HL-60/S4 (cell line): ENCODE data around the gene MOGAT1.
"Not testable (repeated sequence)": the region's sequence is repeated elsewhere in the genome, so short reads cannot be mapped to it uniquely, and the experiment has no call there.

Experiments
- in situ Hi-C: fragments of 300-500 bp; cut with MboI; formaldehyde crosslinking; loops from 2 replicates; pipeline ENCODE4 v1.14.3; 2022; ENCODE audit warnings: low sequenced_read_pairs

The MOGAT1 gene

DNA sequence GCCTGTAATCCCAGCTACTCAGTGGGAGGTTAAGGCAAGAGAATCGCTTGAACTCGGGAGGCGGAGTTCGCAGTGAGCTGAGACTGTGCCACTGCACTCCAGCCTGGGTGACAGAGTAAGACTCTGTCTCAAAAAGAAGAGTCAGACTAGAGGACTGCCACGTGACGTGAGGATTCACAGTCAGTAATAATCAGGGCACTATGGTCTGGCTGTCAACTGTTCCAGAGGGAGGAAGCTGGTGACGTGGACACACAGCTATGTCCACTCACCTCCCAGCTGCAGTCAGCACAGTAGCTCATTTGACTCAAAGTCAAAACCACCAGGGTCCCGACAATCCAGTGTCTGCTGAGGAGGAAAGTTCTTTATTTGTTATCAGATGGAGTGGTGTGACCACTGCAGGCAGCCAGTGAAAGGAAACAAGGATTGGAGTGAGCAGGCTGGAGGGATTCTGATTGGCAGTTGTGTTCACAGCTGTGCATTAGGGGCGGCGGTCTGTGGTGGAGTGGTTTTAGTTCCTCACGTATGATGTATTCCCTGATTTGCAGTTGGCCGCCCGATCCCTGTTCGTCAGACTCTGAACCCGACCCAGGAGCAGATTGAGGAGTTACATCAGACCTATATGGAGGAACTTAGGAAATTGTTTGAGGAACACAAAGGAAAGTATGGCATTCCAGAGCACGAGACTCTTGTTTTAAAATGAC is 37.9 kb downstream of the MOGAT1 start:
- in situ Hi-C loops = no loop called here

DNA sequence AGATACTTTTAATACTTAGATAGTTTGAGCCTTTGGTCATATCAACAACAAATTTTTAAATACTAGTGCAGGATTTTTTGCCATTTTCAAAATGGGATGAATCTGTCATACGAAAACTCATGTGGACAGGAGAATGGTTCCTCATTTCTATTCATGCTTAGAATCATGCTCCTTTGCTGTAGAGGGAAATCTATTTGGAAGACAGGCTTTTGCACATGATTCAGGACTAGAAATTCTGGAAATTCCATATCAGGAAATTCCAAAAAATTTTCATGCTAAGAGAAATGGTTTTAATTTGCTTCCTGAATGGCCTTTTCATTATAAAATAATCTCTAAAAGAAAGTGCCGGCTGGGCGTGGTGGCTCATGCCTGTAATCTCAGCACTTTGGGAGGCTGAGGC is 39.3 kb downstream of the MOGAT1 start:
- in situ Hi-C loops = no loop called here

DNA sequence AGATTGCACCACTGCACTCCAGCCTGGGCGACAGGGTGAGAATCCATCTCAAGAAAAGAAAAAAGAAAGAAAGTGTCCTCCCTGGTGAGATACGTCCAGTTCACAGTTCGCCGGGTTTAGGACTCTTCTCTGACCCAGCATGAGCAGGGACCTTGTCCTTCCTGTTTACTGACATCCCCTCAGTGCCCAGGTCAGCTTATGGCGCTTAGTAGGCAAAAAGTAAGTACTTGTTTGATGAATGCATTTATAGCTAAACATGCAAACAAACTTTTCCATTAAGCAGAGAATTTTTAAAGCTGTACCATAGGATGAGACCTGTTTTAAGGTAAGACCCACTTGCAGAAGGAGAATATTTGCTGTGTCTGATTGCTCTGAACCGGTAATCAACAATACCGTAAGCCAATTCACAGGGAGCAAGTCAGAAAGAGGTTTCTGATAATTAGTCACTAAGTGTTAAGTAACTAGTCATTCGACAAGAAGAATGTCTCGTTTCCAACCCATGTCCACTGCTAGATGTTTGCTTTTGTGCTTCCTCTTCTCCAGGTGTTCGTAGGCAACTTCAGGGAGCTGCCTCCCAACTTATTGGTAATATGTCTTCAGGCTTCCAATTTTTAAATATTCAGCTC is 40.0 kb downstream of the MOGAT1 start:
- in situ Hi-C loops = no loop called here

DNA sequence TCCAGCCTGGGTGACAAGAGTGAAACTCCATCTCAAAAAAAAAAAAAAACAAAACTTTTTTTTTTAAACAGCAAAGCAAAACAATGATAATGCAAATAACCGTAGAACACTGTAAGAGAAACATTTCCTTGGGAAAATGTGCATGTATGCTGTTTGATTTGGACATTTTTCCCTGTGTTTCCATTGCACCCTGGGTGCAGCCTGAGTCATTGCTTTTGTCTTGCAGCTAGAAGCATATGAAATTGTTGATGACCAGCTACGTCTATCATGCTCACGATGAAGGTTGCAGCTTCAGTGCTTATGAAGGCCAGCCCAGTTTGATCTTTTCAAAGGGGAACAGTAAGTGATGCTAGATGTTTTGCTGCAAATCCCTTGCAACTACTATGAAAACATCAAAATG is 41.5 kb downstream of the MOGAT1 start:
- in situ Hi-C loops = no loop called here

DNA sequence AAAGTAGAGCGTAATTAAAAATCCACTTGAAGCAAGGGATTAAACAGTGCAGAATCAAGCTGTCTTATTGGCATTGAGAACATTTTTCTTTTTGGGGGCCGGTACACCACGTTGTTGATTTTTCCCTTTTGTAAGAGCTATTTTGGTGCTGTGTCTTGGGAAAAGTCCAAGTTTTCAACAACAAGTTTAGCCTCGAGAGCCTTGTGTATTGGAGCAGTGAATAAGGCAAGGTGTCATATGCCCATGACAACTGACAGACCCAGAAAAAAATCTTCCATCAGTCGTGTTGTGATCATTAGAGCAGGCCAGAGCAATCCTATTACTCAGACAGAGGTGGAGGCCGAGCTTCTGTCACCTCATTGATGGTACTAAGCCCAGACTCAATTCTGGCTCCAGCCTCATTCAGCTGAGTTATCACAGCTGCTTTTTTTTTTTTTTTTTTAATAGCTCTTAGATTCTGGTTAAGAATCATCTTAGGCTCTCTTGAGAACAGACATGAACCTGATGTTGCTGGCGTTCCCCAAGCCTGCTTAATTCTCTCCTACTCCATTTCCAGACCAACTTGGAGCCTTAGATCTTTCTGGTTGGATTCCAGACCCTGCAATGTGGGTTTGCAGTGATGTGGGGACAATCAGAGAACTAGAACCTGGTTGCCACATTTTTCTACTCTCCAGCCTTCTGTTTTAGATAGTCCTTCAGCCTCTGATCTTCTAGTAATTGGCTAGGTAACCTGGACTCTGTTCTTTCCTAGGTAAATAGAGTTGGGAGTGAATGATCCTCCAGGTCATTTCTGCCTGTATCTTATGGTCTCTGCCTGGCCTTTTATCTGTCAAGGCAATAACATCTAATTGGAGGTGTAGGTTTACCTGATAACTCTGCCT is 43.1 kb downstream of the MOGAT1 start:
- in situ Hi-C loops = no loop called here

DNA sequence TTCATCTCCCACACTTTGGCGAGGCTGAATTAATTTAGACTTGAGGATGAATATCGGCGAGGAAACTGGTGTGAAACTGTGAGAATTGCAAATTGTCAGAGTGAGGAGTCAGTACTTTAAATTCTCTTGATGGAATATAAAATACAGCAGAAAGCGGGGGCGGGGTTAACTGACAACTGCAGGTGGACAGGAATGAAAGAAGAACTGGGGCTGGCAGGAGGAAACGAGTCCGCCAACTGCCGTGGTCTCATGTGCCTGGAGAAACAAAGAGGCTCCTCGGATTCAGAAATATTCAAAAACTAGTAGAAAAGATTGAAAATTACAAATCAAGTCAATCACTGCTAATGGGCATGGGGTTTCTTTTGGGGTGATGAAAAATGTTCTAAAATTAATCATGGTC is 44.3 kb downstream of the MOGAT1 start:
- in situ Hi-C loops = no loop called here

DNA sequence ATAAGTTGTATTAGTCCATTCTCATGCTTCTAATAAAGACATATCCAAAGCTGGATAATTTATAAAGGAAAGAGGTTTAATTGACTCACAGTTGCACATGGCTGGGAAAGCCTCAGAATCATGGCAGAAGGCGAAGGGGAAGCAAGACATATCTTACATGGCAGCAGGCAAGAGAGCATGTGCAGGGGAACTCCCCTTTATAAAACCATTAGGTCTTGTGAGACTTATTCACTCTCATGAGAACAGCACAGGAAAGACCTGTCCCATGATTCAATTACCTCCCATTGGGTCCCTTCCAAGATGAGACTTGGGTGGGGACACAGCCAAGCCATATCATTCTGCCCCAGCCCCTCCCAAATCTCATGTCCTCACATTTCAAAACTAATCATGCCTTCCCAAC is 48.3 kb downstream of the MOGAT1 start:
- in situ Hi-C loops = not testable (repeated sequence)

DNA sequence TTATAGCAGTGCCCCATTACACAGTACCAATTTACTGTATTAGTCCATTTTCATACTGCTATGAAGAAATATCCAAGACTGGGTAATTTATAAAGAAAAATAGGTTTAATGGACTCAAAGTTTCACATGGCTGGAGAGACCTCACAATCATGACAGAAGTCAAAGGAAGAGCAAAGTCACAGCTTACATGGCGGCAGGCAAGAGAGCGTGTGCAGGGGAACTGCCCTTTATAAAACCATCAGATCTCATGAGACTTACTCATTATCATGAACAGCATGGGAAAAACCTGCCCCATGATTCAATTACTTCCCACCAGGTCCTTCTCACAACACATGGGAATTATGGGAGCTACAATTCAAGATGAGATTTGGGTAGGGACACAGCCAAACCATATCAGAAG is 50.1 kb downstream of the MOGAT1 start:
- in situ Hi-C loops = not testable (repeated sequence)

DNA sequence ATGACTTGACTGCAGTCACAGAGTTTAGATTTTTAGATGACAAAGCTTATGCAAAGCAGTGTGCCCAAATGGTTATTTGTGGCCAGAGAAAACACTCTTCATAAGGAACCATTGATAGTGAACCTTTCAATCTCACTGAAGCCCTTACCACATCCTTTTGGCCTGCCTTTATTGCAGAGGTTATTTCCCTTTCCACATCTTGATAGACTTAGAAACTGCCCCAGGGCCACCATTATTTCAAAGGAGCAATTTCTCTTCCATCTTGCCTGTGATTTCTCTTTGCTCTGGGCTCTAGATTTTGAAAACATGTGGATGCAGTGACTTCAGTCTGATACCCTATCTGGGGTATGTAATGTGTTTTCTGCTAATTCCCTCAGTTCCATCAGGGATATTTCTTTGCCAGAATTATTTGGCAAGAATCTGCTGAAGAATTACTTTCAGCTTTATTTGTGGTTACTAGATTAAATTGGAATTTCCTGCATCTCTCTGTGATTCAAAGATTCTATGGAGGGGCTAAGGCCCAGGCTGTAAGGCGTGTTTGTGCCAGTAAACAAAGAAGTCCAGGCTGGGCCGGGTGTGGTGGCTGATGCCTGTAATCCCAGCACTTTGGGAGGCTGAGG is 51.0 kb downstream of the MOGAT1 start:
- in situ Hi-C loops = no loop called here

DNA sequence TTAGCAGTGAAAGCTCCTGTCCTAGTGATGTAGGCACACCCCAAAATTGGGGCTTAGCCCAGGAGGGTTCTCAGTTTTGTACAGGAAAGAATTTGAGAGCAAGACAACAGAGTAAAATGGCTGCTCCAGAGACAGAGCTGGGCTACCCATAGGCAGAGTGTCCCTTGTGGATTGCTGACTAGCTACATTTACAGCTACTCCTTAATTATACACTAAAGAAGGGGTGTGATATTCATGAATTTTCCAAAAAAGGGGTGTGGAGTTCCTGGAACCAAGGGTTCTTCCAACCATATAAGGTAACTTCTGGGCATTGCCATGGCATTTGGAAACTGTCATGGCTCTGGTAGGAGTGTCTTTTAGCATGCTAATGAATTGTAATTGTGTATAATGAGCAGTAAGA is 52.8 kb downstream of the MOGAT1 start:
- in situ Hi-C loops = no loop called here

DNA sequence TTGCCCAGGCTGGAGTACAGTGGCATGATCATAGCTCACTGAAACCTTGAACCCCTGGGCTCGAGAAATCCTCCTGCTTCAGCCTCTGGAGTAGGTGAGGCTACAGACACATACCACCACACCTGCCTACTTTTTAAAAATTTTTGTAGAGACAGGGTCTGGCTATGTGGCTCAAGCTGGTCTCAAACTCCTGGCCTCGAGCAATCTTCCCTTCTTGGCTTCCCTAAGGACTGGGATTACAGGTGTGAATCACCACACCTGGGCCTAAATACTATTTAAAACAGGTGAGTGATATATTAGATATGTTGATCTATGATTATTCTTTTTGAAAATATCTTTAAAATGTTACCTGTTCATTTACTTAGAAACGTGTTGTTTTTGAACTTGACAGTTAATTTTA is 57.2 kb downstream of the MOGAT1 start:
- in situ Hi-C loops = no loop called here

DNA sequence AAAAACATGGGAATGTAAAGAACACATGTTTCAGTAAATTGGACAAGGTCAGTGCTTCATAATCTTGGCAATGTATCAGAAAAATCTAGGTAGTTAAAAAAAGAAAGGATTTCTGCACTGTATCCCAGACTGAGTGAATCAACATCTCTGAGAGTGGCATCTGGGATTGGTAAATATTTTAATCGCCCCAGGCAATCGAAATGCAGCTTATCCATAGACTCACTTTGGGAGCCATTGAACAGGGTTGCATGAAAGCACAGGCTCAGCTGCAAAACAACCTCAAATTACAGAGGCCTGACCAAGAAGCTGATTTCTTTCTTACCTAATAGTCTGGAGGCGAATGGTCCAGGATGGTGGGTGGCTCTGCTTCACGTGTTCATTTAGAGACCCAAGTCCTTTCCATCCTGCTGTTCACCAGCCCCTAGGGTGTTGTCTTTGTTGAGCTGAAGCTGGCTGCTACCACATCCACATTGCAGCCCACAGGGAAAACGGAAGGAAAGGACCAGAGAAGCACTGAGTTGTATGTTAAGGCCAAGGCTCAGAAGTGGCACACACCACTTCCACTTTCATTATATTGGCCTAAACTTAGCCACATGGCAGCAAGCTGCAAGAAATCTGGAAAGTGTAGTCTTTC is 59.0 kb downstream of the MOGAT1 start:
- in situ Hi-C loops = no loop called here

DNA sequence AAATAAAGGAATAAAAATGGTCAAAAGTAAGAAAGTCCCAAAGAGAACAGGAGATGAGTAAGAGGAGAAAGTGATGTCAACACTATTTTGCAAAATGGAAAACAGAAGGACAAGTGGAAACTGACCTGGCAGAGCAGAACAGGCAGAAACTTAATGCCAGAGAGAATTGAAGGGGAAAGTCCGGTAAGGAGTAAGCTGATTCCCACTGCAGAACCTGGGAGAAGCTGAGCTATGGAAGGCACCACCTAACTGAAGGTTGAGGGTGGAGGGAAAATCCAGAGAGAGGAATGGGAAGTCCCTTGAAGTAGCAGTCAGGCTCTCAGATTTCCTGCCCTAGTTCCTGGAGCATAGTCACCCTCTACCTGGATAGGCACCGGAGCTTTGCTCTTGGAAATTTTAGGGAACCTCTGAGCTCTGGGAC is 59.8 kb downstream of the MOGAT1 start:
- in situ Hi-C loops = no loop called here

DNA sequence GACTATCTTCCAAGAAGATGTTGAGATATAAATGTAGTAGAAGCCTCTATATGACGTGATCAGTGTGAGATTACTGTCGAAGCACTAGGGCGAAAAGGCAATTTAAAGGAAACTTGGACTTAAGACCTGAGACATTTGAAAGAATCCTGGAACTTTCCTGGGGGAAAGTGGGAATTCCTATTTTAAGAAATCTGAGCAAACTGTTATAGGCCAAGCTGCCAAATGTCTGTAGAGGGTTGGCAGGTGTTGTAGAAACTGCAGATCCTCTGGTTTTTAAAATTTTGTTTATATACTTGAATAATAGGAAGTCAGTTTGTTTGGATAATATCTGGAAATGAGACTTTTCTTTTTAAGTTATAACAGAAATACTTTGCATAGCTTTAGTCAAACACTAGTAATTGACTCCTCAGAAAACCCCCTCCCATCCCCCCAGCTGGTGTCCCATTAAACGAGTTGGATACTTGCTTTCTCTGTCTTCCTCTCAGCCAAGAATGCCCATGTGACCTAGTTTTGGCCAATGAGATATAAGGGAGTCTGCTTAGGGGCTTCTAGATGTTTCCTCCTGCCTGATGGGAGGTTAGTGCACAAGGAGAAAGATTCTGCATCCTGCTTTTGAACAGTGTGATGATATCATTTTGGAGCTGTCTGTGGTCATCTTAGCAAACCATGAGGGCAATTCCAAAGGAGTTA is 61.2 kb downstream of the MOGAT1 start:
- in situ Hi-C loops = no loop called here

DNA sequence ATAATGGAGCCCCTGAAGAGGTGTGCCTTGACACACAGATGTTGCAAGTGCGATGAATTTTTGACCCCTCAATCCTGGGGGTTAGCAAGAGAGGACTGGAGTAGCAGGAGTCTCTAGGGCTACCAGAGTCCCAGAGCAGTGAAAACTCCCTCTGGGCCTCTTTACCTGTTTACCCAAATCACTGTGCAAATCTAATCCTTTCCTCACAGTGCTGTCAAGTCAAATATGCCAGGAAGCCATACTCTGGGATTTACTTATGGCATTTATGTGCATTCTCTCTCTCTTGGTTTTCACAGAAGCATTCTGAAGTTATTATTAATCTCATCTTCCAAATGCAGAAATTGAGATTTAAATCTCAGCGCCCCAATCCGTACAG is 62.0 kb downstream of the MOGAT1 start:
- in situ Hi-C loops = no loop called here

DNA sequence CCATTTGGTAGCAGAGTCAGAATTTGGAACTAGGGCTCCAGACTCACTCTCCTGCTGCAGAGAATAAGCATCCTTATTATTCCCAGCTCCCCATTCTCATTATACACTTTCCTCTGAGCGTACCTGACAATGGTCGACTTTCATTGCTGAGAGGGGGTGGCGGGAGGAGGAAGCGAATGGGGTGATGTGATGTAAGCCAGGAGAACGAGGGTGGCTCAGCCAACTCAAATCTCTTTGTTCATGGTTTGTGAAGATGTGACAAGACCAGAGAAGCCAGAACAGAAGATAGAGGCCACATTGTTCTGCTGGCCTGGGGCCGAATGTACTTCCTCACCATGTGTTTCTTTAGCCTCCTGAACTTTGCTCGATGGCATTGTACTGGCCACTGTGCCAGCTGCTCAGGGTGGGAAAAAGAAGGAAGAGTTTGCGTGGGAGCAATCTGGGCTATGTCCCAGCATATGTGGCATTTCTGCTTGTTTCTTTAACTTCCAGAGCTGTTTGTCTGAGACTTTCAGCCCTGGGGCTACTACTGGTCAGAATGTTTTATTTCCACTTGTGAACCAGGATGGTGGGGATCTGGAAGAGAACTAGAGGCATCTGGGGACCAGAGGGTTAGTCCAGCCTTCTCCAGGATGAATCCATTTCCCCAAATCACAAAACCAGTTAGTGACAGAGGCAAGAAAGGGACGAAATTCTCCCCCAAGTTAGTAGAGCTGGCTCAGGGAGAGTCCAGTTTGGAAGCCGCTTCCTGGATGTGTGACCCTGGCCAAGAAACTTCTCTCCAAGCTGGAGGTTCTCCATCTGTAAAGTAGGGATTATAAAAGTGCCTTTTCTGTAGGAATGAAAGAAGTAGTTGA is 62.6 kb downstream of the MOGAT1 start:
- in situ Hi-C loops = no loop called here

DNA sequence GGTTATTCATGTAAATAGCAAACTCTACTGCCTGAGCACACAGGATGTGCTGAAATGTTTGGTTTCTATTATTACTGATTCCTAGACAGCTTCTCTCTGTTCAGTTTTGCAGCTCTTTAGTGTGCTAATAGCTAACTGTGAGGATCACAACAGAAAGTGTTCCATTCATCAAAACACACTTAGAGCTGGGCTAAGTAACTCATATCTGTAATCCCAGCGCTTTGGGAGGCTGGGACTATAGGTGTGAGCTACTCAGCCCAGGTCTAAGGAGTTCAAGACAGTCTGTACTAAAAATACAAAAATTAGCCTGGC is 63.2 kb downstream of the MOGAT1 start:
- in situ Hi-C loops = no loop called here

DNA sequence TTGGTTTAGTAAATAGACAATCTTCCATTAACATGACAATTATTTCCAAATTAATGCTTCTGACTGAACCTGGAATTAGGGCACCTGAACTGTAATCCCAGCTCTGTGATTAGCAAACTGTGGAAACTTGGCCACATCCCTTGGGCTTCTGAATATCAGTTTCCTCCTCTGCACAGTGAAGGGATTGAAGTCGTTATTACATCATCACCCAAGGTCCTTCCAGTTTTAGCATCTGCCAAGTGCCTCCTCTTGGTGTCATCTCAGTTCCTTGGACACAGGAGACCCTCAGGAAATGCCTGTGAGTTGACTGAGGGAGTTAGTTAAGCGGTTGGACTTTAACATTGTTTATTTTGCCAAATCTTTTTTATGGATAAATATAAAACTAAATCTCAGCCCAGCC is 64.8 kb downstream of the MOGAT1 start:
- in situ Hi-C loops = no loop called here

DNA sequence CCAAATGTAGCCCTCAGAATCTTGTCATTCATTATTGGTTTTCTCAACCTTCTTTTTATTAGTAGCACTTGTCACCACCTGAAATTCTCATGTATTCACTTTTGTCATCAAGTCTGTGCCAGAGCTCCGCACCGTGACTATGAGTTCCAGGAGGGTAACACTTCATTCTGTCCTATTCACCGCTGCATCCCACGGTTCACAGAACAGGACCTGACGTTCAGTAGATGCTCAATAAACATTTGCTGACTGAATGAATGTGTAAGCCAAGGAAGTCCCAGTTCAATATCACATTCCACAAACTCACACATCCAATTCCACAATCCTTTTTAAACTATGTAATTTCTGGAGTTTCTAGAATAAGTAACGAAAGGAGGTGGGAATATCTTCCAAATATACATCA is 65.5 kb downstream of the MOGAT1 start:
- in situ Hi-C loops = no loop called here

DNA sequence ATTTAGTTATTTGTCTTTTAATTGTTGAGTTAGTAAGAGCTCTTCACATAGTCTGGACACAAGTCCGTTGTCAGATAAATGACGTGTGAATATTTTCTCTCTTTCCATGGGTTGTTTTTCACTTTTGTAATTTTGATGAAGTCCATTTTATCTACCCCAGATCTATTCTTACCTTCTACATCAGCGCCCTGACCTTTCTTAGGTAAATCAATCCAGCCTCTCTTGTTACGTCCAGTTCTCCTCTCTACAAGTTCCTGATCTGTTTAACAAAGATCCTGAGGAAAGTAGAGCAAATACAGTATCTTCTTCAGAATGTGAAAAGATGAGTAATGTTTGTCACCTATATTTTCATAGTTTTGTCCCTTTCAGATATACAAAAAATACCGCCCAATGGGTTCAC is 66.9 kb downstream of the MOGAT1 start:
- in situ Hi-C loops = no loop called here
